Activated naive CD4-positive, alpha-beta T cell (primary cell): Measurements from ENCODE around the gene CATSPERB.
"Not testable (repeated sequence)": the region's sequence is repeated elsewhere in the genome, so short reads cannot be mapped to it uniquely, and the experiment has no call there.

ENCODE experiments used
- DNase-seq, 4 experiments: peaks; one replicate each; lab custom pipeline; 2025; lab: John Stamatoyannopoulos, UW

CATSPERB gene

DNA sequence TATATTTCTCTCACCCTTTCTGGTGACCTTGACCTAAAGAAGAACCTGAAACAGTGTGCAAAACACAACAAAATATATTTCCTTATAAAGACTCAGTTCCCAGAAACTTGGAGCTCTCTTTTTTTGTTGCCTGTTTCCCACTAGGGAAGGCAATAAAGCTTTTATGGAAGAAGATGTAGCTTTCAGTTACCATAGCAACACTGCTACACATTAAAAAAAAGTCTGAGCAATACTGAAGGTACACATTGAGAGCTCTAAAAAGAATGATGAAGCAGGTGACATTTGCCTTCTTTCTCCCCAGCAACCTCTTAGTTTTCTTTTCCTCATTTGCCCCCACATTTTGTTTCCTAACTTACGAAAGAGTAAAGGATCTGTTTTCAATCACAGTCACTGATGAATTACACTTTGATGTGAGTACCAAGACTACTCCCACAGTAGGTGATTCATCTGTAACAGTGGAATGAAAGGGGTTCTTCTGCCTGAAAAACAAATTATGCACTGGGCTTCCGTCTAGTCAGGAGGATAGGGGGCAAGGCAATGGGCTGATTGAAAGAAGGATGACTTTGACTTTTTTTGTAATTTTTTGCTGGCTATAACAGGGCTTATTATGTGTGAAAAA is 1.1 kb upstream of the CATSPERB start:
- DNase-seq, result no peak

DNA sequence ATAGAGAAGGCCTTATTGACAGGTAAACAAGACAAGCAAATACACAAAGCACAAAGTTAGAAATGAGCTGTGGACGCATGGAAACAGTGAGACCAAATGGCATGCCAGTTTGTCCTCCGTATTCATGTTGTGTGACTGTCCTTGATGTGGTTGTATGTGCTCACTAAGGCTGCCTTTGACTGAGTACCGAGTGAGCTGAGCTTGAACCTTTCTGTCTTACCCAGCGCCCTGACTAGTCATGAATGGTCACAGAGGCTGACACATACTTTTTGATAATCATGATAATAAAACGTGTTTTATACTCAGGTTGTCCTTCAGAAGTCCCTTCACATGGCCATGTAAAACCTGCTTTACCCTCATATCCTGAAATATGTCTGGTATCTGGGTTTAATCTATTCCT is 553 bp upstream of the CATSPERB start:
- DNase-seq, result no peak

DNA sequence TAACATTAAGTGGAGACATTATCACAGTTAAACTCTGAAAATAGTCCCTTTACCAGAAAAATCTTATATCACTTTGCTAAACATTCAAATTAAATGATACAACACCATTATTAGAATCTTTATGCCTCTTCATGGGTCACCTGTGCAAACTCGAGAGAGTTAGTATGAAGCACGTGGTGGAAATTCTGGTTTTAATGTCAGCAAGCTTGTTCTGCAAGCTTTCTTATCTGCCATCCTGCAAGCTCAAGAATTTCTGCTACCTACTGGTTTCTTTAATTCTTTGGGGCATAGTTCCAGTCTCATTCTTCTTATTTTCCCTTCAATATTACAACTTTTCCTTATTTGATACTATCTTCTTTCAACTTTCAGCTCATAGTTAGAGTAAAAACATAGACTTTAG is 868 bp downstream of the CATSPERB start:
- no peak for DNase-seq

DNA sequence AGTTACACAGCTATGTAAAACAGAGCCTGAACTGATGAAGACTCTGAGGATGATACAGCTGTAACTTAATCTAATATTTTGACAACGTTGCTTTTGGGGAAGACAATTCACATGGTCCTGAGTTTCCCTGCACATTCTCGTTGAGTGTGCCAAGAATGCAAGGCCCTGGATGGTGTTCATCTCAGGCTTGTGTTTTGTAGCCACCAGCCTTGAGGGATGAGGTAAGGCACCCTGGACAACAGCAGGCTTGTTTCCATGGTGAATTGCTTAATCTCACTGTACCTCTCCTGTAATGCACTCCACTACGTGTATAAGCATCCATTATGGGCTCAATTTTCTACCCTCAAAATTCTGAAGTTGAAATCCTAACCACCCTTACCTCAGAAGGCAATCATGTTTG is 2.1 kb downstream of the CATSPERB start:
- no peak for DNase-seq

DNA sequence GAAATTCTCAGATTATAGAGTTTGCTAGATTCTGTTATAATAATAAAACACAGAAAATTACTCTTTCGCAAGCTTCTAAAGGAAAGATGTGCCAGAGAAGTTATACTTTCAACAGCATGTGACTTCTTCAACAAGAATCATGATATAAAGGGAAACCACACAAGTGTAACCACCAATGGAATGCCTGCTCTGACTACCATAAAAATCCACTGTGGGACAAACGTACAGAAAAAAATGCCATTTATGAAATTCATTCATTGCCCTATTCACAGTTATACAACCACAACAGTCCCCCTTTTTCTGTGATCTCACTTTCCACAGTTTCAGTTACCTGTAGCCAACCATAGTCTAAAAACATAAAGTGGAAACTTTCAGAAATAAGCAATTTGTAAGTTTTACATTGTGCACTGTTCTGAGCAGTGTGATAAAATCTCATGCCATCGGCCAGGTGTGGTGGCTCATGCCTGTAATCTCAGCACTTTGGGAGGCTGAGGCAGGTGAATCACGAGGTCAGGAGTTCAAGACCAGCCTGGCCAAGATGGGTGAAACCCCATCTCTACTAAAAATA is 3.2 kb downstream of the CATSPERB start:
- DNase-seq, result no peak

DNA sequence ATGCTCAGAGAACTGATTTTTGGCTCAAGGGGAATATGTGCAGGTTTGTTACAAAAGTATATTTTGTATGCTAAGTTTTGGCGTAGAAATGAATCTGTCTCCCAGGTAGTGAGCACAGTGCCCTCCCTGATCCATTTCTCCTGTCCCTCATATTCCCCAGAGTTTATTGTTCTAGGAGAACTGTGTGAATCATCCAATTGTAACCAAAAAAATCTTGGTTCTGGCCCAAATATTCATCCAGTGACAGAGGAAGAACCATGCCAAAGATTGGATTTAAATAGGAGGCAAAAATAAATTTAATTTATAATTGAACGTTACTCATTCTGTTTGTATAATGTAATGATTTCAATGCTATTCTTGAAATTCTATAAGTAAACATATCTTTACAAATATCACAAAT is 4.8 kb downstream of the CATSPERB start:
- DNase-seq, result no peak

DNA sequence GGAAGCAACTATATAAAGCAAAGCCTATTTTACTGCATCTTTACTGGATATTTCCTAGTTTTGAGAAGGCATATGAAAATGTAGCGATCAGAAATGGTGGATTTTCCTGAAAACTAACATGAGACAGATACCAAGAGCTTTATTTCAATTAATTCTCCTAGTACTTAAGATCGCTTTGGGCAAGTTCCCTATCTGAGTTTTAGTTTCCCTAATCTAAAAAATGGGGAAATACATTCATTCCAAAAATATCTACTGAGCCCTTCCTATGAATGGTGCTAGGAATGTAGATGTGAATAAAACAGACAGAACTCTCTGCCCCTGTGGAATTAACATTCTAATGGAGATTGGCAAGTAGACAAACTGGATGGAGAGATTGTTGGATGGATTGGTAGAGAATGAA is 8.4 kb downstream of the CATSPERB start:
- DNase-seq, result no peak

DNA sequence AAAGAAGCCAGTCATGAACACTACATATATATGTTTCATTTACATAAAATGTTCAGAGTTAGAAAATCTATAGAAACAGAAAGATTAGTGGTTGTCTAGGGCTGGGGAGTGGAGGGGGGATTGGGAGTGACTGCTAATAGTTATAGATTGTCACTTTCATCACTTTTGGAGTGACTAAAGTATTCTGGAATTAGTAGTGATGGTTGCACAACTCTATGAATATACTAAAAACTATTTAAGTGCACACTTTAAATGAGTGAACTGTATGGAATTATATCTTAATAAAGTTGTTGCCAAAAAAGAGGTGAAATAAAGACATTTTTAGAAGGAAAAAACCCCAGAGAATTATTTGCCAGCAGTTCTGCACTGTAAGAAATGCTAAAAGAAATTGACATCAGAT is 9.5 kb downstream of the CATSPERB start:
- no peak for DNase-seq

DNA sequence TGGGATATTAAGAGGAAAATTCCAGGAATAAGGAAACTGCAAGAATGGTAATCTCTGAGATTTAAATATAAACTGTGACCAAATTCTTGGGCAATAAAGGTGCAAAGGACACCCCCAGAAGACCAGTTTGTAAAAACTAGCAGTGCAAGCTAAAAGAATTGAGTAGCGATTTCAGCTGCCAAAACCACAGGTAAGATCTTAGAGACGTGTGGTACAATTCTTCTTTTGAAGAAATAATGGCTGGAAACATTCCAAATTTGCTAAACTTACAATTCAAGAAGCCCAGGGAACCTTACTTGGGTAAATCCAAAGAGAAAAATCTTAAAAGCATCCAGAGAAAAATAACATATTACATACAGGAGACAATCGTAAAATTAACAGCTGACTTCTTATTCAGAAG is 12.0 kb downstream of the CATSPERB start:
- no peak for DNase-seq

DNA sequence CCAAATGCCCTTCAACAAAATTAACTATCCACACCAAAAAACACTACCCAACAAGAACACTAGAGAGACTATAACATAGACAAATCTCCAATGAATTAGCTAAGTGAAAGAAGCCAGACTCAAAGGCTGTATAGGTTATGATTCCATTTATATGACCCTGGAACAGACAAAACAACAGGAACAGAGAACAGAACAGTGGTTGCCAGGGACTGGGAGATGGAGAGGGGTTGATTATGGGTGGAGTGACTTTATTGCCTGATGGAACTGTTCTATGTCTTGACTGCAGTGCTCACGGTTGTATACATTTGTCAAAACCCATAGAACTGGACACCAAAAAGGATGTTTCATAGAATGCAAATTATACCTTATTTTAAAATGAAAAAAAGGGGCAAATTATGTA is 14.9 kb downstream of the CATSPERB start:
- no peak for DNase-seq

DNA sequence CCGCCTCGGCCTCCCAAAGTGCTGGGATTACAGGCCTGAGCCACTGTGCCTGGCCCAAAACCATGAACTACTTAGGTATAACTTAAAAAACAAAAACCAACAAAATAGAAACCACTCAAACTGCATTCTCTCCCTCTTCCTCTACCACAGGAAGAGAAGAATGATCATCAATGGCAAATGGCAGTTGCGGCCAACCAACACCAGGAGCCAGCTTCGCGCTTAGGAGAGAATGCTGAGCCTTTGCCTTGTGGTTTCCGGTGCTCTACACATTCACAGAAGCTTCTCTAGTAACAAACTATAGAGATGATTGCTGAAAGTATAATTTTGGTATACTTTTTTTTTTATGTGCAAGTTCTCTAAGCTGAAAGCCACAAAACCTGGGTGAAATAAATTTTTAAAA is 17.1 kb downstream of the CATSPERB start:
- DNase-seq, result peak in 1 of 4 experiments; percentile 20

DNA sequence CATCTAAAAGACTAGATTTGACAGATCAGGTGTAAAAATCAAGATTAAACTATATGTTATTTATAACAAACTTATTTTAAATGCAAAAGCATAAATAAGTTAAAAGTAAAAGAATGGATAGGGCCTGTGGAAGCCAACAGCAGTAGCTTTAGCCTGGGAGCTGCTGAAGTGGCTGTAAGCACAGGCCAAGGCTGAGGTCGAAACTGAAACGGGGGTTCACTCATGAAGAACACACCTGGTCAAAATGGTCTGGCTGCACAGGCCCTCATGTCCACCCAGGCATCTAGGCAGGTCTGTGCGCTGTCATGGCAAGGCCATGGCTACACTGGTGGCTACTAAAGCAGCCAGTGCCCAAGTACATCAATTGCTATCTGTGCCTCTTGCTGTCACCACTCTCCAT is 23.1 kb downstream of the CATSPERB start:
- no peak for DNase-seq

DNA sequence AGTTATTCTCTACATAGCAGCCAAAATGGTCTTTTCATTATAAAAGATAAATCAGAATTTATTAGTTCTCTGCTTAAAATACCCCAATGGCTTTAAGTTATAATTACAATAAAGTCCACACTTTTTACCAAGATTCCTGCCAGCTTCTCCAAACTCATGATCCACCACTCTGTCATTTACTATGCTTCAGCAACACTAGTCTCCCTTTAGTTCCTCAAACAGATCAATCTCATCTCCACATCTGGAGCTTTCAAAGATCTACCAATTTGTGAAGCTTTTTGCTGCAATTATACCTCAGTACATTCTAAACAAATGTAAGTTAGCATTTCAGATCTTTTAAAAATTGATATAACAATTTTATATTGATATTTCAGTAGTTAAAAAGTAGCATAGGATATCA is 24.9 kb downstream of the CATSPERB start:
- DNase-seq, result no peak

DNA sequence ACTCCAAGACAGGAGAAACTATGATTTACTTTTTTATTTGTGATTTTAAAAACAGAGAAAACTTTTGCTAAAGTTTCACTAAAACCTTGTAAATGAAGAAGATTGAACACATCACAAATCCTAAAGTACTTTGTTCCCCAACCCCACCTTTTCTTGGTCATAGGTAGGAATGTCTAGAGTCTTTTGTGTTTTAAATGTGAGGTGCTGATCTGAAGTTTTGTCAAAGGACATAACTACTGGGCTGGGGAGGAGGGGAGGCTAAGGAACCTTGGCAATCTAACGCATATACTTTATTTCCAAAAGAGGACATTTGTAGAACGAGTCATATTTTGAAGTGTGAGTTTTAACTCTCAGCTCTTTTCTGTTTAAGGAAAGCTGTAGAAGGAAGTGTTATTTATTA is 37.2 kb downstream of the CATSPERB start:
- no peak for DNase-seq

DNA sequence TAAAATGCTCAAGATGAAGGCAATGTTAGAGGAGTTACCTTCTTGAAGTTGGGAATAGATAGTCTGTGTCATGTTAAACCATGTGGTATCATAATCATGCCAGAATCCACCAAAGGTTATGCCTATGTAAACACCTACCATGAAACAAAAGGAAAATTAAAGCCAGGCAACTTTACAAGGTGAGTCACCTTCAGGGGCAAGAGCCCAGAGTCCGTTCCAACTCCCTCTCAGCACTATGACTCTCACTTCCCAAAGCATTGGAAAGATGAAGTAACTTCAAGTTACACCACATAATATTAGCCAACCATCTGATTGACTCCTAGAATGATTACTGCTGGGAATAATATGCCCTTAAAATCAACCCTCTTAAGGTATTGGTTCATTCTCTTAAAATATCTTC is 38.5 kb downstream of the CATSPERB start:
- DNase-seq, result no peak

DNA sequence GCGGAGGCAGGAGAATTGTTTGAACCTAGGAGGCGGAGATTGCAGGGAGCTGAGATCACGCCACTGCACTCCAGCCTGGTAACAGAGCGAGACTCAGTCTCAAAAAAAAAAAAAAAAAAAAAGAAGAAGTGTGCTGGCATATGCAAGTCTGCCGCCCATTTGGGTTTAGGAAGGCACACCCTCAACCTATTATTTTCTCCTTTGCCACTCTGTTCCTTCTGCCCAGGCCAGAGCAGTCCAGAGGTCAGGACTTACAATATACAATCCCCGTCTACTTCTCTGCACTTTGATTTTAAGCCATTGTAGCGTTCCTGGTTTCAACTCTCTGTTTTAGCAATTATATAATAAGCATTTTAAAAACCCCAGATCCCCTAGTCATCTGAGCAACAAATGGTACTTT is 39.8 kb downstream of the CATSPERB start:
- DNase-seq, result no peak

DNA sequence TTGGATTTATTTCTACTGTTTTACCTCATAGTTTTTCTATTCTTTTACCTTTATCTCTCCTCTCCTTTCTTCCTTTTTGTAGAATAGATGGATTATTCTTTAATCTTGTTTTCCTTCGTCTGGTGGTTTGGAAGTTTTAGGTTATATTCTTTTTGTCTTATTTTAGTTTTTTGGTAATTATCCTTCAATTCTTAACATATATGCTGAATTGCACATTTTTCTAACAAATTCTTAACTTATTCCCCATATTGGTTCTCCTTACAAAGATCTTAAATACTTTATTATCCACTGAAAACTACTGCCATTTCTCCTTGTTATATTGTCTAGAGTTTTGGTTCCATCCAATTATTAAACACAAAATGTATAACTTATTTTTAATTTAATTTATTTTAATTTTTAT is 42.3 kb downstream of the CATSPERB start:
- DNase-seq, result no peak

DNA sequence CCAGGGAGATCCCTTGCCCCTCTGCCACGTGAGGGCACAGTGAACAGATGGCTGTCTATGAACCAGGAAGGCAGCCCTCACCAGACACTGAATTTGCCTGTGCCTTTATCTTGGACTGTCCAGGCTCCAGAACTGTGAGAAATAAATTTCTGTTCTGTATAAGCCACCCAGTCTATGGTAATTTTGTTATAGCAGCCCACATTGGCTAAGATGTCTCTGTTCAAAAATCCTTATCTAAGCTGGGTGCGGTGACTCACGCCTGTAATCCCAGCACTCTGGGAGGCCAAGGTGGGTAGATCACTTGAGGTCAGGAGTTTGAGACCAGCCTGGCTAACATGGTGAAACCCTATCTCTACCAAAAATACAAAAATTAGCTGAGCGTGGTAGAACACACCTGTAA is 44.5 kb downstream of the CATSPERB start:
- DNase-seq, result not testable (repeated sequence)

DNA sequence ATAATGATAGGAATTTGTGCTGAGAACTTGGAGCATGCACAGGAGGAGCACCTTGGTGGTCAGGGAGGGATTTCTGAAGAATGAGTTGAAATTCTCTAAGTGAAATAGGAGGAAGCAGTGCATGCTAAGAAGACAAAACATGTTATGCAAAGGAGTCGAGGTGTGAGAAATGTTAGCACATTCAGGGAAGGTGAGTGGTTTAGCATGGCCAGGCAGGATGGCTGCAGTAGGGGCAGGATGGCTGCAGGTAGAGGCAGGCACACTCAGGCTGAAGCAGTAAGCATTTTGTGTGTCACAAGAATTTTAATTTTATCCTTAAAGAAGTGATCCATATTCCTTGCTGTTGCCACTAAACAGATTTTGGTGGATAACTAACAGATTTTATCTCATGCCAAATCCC is 46.3 kb downstream of the CATSPERB start:
- DNase-seq, result no peak

DNA sequence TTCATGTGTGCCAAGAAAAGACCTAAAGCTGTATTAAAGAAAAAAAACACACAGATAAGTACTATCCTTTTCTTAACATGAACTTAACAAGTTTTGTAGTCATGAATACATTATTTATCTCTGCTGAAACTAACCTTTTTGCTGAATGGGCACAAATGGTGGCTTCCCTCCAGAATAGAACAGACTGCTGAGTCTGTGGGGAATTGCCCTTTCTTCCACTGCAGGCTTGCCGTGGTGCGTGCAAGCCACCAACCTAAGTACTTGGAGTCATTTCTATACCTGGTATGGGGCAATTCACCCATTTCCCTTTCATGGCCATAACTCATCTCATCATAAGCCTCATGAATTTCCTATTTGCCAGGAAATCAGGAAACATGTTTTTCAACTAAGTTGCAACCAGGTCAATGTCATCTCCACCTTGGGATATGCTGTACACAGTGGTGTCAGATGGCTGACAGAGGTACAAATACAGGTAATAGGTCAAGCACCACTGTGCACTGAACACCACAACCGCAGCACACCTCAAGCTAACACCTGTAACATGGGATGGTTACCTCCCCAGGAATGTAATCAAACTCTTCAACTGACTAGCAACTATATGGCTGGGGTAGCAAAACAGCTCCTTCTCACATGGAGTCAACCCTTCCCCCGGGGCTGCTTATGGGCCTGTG is 49.9 kb downstream of the CATSPERB start:
- DNase-seq, result no peak

DNA sequence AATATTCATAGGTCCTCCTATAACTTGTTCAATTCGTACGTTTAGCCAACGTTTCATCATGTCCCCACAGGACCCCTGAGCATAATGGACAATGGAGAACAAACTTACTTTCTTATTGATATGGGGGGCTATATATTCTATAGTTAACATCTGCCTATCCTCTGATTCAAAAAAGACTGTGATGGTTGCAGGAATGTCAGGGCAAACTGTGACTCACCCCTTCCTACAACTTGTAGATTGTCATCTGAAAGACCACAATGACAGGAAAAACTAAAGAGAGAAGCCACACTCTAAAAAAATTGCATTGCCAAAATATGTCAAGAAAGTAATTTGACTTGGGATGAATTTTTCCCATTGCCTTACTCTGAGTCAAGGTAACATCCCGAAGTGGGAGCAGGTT is 50.8 kb downstream of the CATSPERB start:
- DNase-seq, result no peak

DNA sequence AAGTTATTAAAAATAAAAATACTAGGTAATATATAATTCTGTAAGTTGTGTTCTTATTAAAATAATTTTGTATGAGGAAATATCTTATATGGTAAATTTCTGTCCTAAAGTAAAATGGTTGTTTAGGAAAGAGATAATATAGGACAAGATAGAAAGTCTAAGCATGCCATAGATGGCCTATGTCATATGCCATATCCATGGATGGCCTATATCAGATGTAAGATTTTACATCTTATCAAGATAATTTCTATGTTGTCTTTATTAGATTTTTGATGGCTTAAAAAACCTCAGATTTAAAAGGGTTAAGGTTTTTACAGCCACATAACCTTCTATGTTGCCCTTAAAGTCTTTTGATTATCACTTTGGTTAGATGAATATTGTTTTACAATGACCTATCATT is 52.6 kb downstream of the CATSPERB start:
- no peak for DNase-seq

DNA sequence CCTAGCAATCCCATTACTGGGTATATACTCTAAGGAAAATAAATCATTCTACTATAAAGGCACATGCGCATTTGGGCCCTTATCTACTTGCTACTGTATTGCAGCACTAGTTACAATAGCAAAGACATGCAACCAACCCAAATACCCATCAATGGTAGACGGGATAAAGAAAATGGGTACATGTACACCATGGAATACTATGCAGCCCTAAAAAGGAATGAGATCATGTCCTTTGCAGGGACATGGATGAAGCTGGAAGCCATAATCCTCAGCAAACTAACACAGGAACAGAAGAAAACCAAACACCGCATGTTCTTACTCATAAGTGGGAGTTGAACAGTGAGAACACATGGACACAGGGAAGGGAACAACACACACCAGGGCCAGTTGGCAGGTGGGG is 54.2 kb downstream of the CATSPERB start:
- DNase-seq, result not testable (repeated sequence)

DNA sequence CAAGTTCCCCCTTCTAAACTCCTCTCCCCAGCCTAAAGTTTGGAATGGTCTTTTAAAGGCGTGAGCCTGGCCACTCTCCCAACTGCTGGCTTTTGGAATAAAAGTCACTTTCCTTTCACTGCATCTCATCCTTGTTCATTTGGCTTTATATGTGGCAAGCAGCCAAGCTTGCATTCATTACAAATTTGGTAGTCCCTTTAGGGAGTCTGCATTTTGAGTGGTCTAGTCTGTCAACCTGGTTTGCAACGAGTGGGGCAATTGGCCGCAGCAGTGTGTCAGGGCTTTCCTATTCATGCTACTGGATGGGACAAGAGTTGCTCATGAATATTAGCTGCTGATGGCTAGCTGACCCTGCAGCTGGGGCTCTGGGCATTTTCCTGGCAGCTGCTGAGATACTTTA is 57.0 kb downstream of the CATSPERB start:
- DNase-seq, result no peak
